Neural progenitor cell (in vitro differentiated cells): ENCODE data around the gene ENTPD7. TPM values are rescaled to one million over a fixed set of nuclear protein-coding genes. Genes with fewer than 3 reads are reported as not detected.
"Not testable (repeated sequence)": the region's sequence is repeated elsewhere in the genome, so short reads cannot be mapped to it uniquely, and the experiment has no call there.

Experiments
- DNase-seq: peaks from one replicate; pipeline ENCODE4 v3.0.0-alpha.2; 2016; ENCODE audit warnings: low spot score
- H2AFZ ChIP-seq: fragments of 200-600 bp; sonication (generic); replicated peaks from 2 replicates; pipeline ENCODE4 v1.6.1; 2016; ENCODE audit warnings: antibody characterized with exemption
- H3F3A ChIP-seq: fragments of 200-600 bp; sonication (generic); 2 replicates; pipeline ENCODE4 v1.6.1; 2016; ENCODE audit warnings: antibody characterized with exemption, low read depth
- H3K27ac ChIP-seq: fragments of 200-600 bp; sonication (generic); 2 replicates; pipeline ENCODE4 v1.5.1; 2016; ENCODE audit warnings: mild to moderate bottlenecking
- H3K27me3 ChIP-seq: fragments of 200-600 bp; sonication (generic); 2 replicates; pipeline ENCODE4 v1.6.1; 2016; ENCODE audit warnings: mild to moderate bottlenecking, moderate library complexity
- H3K36me3 ChIP-seq: fragments of 200-600 bp; sonication (generic); 2 replicates; pipeline ENCODE4 v1.5.1; 2016
- H3K4me1 ChIP-seq: fragments of 200-600 bp; sonication (generic); 2 replicates; pipeline ENCODE4 v1.6.1; 2016; ENCODE audit warnings: mixed run types
- H3K4me2 ChIP-seq: fragments of 200-600 bp; sonication (generic); 2 replicates; pipeline ENCODE4 v1.6.1; 2016
- H3K4me3 ChIP-seq: fragments of 200-600 bp; sonication (generic); 2 replicates; pipeline ENCODE4 v1.5.1; 2016
- H3K79me2 ChIP-seq: fragments of 200-600 bp; sonication (generic); 2 replicates; pipeline ENCODE4 v1.6.1; 2016; ENCODE audit warnings: low read depth
- H3K9ac ChIP-seq: fragments of 200-600 bp; sonication (generic); 2 replicates; pipeline ENCODE4 v1.6.1; 2016
- H3K9me3 ChIP-seq: fragments of 200-600 bp; sonication (generic); 2 replicates; pipeline ENCODE4 v1.5.1; 2016; ENCODE audit warnings: low read depth
- H4K20me1 ChIP-seq: fragments of 200-600 bp; sonication (generic); 2 replicates; pipeline ENCODE4 v1.6.1; 2016; ENCODE audit warnings: low read depth
- H3K27ac Mint-ChIP-seq: 3 replicates; pipeline ENCODE4 v1.8.0; 2021; ENCODE audit warnings: mixed read lengths
- H3K27me3 Mint-ChIP-seq: 2 replicates; pipeline ENCODE4 v1.8.0; 2022; ENCODE audit warnings: low read depth, mild to moderate bottlenecking, inconsistent platforms, moderate library complexity, mixed read lengths; ENCODE audit not compliant: insufficient read depth
- H3K36me3 Mint-ChIP-seq: 3 replicates; pipeline ENCODE4 v1.8.0; 2021; ENCODE audit warnings: mixed read lengths
- H3K4me1 Mint-ChIP-seq: 3 replicates; pipeline ENCODE4 v1.8.0; 2021; ENCODE audit warnings: mixed read lengths
- H3K4me3 Mint-ChIP-seq: 3 replicates; pipeline ENCODE4 v1.8.0; 2021; ENCODE audit warnings: mild to moderate bottlenecking, moderate library complexity, mixed read lengths
- H3K9me3 Mint-ChIP-seq: 3 replicates; pipeline ENCODE4 v1.8.0; 2020; ENCODE audit warnings: mixed read lengths
- EZH2 ChIP-seq: fragments of 200-600 bp; sonication (generic); IDR thresholded peaks from 2 replicates; pipeline ENCODE4 v1.6.1; 2017; ENCODE audit warnings: antibody characterized with exemption, mild to moderate bottlenecking, moderate library complexity
- EZH2phosphoT487 ChIP-seq: fragments of 200-600 bp; sonication (generic); IDR thresholded peaks from 2 replicates; pipeline ENCODE4 v1.6.1; 2017; ENCODE audit warnings: antibody characterized with exemption
- total RNA-seq: library from RNA; depleted of rRNA; stranded (reverse); fragments of >200 nt; gene quantifications from 2 replicates; pipeline ENCODE4 v1.2.3, GENCODE V29; 2015; ENCODE audit warnings: low replicate concordance
- TF ChIP-seq, protein P1 (sequence below): fragments of 200-600 bp; sonication (generic); IDR thresholded peaks from 2 replicates; pipeline ENCODE4 v1.5.1; 2017; ENCODE audit warnings: antibody characterized with exemption, mild to moderate bottlenecking

The ENTPD7 gene
- total RNA-seq, 1 donor from 2014 or later = 7.2 TPM

DNA sequence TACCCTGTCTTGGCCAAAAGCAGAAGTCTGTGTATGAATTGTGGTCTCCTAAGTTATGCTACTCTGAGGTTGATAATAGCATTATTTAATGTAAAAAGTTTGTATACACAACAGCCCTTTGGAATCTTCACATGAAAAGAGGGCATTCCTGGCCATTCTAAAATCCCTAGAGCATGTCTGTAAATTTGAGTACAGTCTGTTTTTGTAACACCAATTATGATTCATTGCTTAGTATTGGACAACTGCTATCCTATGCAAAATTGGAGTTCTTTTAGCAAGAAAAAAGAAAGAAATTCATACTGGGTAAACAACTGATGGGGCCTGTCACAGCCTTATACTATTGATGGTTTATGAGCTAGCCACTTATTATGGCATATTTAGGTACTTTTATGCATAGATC, 82.9 kb downstream of the ENTPD7 start:
- TF ChIP-seq EZH2phosphoT487 (no peak), EZH2 (no peak)
- TF ChIP-seq, protein P1, sequence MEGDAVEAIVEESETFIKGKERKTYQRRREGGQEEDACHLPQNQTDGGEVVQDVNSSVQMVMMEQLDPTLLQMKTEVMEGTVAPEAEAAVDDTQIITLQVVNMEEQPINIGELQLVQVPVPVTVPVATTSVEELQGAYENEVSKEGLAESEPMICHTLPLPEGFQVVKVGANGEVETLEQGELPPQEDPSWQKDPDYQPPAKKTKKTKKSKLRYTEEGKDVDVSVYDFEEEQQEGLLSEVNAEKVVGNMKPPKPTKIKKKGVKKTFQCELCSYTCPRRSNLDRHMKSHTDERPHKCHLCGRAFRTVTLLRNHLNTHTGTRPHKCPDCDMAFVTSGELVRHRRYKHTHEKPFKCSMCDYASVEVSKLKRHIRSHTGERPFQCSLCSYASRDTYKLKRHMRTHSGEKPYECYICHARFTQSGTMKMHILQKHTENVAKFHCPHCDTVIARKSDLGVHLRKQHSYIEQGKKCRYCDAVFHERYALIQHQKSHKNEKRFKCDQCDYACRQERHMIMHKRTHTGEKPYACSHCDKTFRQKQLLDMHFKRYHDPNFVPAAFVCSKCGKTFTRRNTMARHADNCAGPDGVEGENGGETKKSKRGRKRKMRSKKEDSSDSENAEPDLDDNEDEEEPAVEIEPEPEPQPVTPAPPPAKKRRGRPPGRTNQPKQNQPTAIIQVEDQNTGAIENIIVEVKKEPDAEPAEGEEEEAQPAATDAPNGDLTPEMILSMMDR = no peak
- no peaks in the 10 kb centered on the region for H3F3A ChIP-seq
- no peak for DNase-seq
- peaks cover 30% of the 10 kb centered on the region for H3K36me3 ChIP-seq
- no peak overlapping the region for H3K27ac ChIP-seq
- H3K4me3 Mint-ChIP-seq = no peak overlapping the region
- no peaks in the 10 kb centered on the region for H4K20me1 ChIP-seq
- no peaks in the 10 kb centered on the region for H3K27me3 ChIP-seq
- H3K9ac ChIP-seq = no peak overlapping the region
- H3K79me2 ChIP-seq = peaks cover 3% of the 10 kb centered on the region
- H3K36me3 Mint-ChIP-seq = peaks cover 50% of the 10 kb centered on the region
- no peak overlapping the region for H2AFZ ChIP-seq
- no peaks in the 10 kb centered on the region for H3K4me1 Mint-ChIP-seq
- no peak overlapping the region for H3K27ac Mint-ChIP-seq
- no peak overlapping the region for H3K4me2 ChIP-seq
- H3K9me3 ChIP-seq = no peaks in the 10 kb centered on the region
- no peaks in the 10 kb centered on the region for H3K4me1 ChIP-seq
- no peak overlapping the region for H3K4me3 ChIP-seq
- no peaks in the 10 kb centered on the region for H3K27me3 Mint-ChIP-seq
- H3K9me3 Mint-ChIP-seq = peaks cover 18% of the 10 kb centered on the region

DNA sequence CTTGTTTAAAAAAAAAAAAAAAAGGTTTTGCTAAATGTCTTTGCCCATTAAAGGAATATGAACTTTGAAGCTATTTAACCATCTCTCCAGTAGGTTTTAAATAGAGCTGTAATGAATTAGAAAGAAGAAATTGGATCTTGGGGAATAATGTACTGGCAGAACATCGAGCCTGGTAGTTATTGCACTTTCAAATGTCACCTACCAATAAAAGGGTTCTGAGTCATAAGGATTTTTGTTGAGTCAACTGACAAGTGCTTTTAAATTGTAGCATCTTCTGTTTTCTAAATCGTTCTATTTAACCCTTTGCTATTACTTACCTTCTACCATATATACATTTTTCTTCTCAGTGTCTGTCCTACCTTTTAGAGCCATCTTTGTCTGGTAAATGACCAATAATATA, 83.4 kb downstream of the ENTPD7 start:
- no peak for DNase-seq
- peaks cover 3% of the 10 kb centered on the region for H3K79me2 ChIP-seq
- Mint-ChIP-seq H3K36me3 (peaks cover 45% of the 10 kb centered on the region), H3K27me3 (no peaks in the 10 kb centered on the region), H3K9me3 (peaks cover 18% of the 10 kb centered on the region), H3K4me1 (no peaks in the 10 kb centered on the region), H3K27ac (no peak overlapping the region), H3K4me3 (no peak overlapping the region)
- no peak overlapping the region for H3K4me3 ChIP-seq
- H3F3A ChIP-seq = no peaks in the 10 kb centered on the region
- H3K9me3 ChIP-seq = no peaks in the 10 kb centered on the region
- no peak overlapping the region for H3K27ac ChIP-seq
- H3K9ac ChIP-seq = no peak overlapping the region
- no peak overlapping the region for H3K4me2 ChIP-seq
- no peaks in the 10 kb centered on the region for H4K20me1 ChIP-seq
- TF ChIP-seq EZH2 (no peak), EZH2phosphoT487 (no peak)
- TF ChIP-seq, protein P1 = no peak
- peaks cover 33% of the 10 kb centered on the region for H3K36me3 ChIP-seq
- H3K4me1 ChIP-seq = no peaks in the 10 kb centered on the region
- H3K27me3 ChIP-seq = no peaks in the 10 kb centered on the region
- no peak overlapping the region for H2AFZ ChIP-seq

DNA sequence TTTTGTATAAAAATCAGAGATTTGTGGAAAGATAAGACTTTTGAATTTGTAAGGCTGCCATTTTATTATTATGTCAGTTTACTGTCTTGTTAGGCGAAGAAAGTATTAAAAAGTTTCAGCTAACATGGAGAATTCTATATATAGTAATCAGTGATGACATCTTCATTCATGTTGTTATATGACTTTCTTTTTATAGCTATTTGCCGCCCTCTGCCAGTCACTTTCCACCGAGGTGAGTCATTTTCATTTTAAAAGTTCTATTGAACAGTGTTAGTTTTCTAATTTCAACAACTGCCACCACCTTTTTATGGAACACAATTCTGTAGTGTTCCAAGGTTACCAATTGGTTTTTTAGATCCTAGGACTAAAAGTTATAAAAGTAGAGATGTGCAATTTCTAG, 84.5 kb downstream of the ENTPD7 start:
- H3K27ac Mint-ChIP-seq = no peak overlapping the region
- Histone ChIP-seq H3K9me3 (no peaks in the 10 kb centered on the region), H3K4me3 (no peak overlapping the region), H3K9ac (no peak overlapping the region), H3K4me2 (no peak overlapping the region), H3K4me1 (no peaks in the 10 kb centered on the region), H4K20me1 (no peaks in the 10 kb centered on the region), H3K27ac (no peak overlapping the region), H3F3A (no peaks in the 10 kb centered on the region), H3K27me3 (no peaks in the 10 kb centered on the region), H2AFZ (no peak overlapping the region), H3K79me2 (peaks cover 3% of the 10 kb centered on the region), H3K36me3 (peaks cover 37% of the 10 kb centered on the region)
- no peaks in the 10 kb centered on the region for H3K4me1 Mint-ChIP-seq
- no peak overlapping the region for H3K4me3 Mint-ChIP-seq
- peaks cover 45% of the 10 kb centered on the region for H3K36me3 Mint-ChIP-seq
- TF ChIP-seq EZH2 (no peak), EZH2phosphoT487 (no peak)
- TF ChIP-seq, protein P1 = no peak
- peaks cover 18% of the 10 kb centered on the region for H3K9me3 Mint-ChIP-seq
- no peak for DNase-seq
- H3K27me3 Mint-ChIP-seq = no peaks in the 10 kb centered on the region

DNA sequence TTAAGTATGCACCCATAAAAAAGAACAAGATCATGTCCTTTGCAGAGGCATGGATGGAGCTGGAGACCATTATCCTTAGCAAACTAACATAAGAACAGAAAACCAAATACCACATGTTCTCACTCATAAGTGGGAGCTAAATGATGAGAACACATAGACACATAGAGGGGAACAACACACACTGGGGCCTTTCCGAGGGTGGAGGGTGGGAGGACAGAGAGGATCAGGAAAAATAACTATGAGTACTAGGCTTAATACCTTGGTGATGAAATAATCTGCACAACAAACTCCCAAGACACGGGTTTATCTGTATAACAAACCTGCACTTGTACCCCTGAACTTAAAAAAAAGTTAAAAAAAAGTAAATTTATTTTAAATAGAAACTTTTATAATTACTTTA, 86.9 kb downstream of the ENTPD7 start:
- not testable (repeated sequence) for H3K4me1 ChIP-seq, DNase-seq, H3K4me3 ChIP-seq, H3K79me2 ChIP-seq, H3K4me1 Mint-ChIP-seq, H3K27me3 ChIP-seq, H2AFZ ChIP-seq, H3F3A ChIP-seq, H3K27ac ChIP-seq, H3K27me3 Mint-ChIP-seq, H4K20me1 ChIP-seq, H3K9me3 ChIP-seq, H3K4me2 ChIP-seq, H3K4me3 Mint-ChIP-seq, H3K27ac Mint-ChIP-seq, H3K9ac ChIP-seq, H3K9me3 Mint-ChIP-seq
- peaks cover 27% of the 10 kb centered on the region for H3K36me3 Mint-ChIP-seq
- H3K36me3 ChIP-seq = peaks cover 26% of the 10 kb centered on the region
